H1 (cell line): ENCODE measurements around the gene PITRM1.

Experiments
- CTCF ChIP-seq, 3 experiments: IDR thresholded peaks; 1 replicate in 2 of 3; 2 replicates in 1 of 3; pipeline versions ENCODE4 v1.5.1 to v1.6.1; 2011; ENCODE audit warnings: low read length in 3 of 3, mild to moderate bottlenecking in 3 of 3, inconsistent platforms in 2 of 3, low read depth in 1 of 3, moderate library complexity in 1 of 3; ENCODE audit not compliant: insufficient read depth in 1 of 3; ENCODE audit errors: control extremely low read depth in 1 of 3
- POLR2A ChIP-seq, 2 experiments: IDR thresholded peaks; 1 replicate in 1 of 2; 2 replicates in 1 of 2; pipeline ENCODE4 v1.6.1; 2011; ENCODE audit warnings: low read depth in 2 of 2, low read length in 2 of 2, mild to moderate bottlenecking in 2 of 2; ENCODE audit errors: control extremely low read depth in 1 of 2
- TF ChIP-seq, protein P1 (sequence below): IDR thresholded peaks from 2 replicates; pipeline ENCODE4 v1.6.1; 2011; ENCODE audit warnings: low read length, improper control_type of control experiment

DNA sequence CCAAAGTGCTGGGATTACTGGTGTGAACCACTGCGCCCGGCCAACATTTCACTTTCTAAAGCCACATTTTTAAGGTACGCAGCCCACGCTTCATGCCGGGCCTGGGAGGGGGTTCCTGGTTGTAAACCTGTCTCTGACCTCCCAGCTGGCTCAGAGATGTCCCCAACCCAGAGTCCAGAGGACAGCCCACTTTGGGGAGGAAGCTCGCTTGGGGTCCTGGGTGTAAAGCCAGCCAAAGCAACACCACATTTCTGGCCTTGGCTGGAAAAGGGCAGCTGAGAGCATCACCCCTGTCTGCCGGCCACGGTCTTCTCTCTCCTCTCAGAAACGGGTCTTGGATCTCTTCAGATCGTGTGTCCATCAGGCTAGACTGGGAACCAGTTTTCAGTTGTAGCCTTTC, 23.9 kb upstream of the PITRM1 start:
- TF ChIP-seq CTCF (IDR thresholded peaks at IDR 0.05; ENCODE audit: control extremely low read depth in 1 of 3, insufficient read depth in 1 of 3, low read depth in 1 of 3, low read length in 3 of 3) (no peak), POLR2A (IDR thresholded peaks at IDR 0.05; ENCODE audit: control extremely low read depth in 1 of 2, low read depth in 2 of 2, low read length in 2 of 2) (no peak)
- TF ChIP-seq, protein P1, sequence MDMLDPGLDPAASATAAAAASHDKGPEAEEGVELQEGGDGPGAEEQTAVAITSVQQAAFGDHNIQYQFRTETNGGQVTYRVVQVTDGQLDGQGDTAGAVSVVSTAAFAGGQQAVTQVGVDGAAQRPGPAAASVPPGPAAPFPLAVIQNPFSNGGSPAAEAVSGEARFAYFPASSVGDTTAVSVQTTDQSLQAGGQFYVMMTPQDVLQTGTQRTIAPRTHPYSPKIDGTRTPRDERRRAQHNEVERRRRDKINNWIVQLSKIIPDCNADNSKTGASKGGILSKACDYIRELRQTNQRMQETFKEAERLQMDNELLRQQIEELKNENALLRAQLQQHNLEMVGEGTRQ = no peak
